C4-2B (cell line): Measurements from ENCODE around the gene LDHB.

ENCODE experiments used
- CTCF ChIP-seq: fragments of 450-650 bp; conservative IDR thresholded peaks from 2 replicates; pipeline ENCODE4 v1.5.1; 2017; ENCODE audit warnings: mild to moderate bottlenecking
- ZFX ChIP-seq: fragments of 450-650 bp; IDR thresholded peaks from 2 replicates; pipeline ENCODE4 v1.6.1; 2017

GRCh38 chr12:21704847-21705246 is 47.2 kb upstream of the LDHB start:
- peak; percentile 14; the same call in 1 of the 2 replicates for TF ChIP-seq CTCF
- no peak for TF ChIP-seq ZFX
